ENCODE results near the gene RELL2.

DNA sequence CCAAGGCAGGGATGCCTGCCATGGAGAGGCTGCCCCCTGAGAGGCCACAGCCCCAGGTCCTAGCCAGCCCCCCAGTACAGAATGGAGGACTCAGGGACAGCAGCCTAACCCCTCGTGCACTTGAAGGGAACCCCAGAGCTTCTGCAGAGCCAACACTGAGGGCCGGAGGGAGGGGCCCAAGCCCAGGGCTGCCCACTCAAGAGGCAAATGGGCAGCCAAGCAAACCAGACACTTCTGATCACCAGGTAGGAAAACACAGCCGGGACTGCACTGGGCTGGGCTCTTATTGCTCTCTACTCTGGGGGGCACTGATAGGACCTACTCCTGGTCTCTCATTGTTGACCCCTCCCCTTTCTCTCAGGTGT, 3.2 kb downstream of the RELL2 start:
- no peak for TF ChIP-seq ZNF274 (IDR thresholded peaks at IDR 0.05; ENCODE audit: low read depth, low read length)
- no peak for TF ChIP-seq SUZ12 (IDR thresholded peaks at IDR 0.05; ENCODE audit: extremely low read depth, insufficient read depth, insufficient read length)

Data from NT2/D1 (cell line).